Keratinocyte (primary cell): ENCODE results near the gene MPPED1. TPM values are rescaled to one million over a fixed set of nuclear protein-coding genes. Genes with fewer than 3 reads are reported as not detected.

Source experiments
- DNase-seq: peaks from one replicate; pipeline ENCODE4 v3.0.0-alpha.2; 2011; ENCODE audit warnings: low read depth, missing footprints, low spot score
- FAIRE-seq: peaks from 2 replicates; lab custom pipeline; 2011; peaks lifted over from hg19 to GRCh38; lab: Jason Lieb, UNC
- H2AFZ ChIP-seq: 2 replicates; pipeline ENCODE4 v1.6.0; 2012; ENCODE audit warnings: low read length, control low read depth, inconsistent platforms; ENCODE audit not compliant: control insufficient read depth
- H3K27ac ChIP-seq: 2 replicates; pipeline ENCODE4 v1.5.1; 2011; ENCODE audit warnings: low read length; ENCODE audit not compliant: control insufficient read depth, insufficient read depth
- H3K27me3 ChIP-seq: 3 replicates; pipeline ENCODE4 v1.6.0; 2011; ENCODE audit warnings: low read length; ENCODE audit not compliant: control insufficient read depth, insufficient read depth; ENCODE audit errors: extremely low read depth
- H3K36me3 ChIP-seq, 2 experiments: 2 replicates in 1 of 2; 3 replicates in 1 of 2; pipeline ENCODE4 v1.5.1; 2011; ENCODE audit warnings: low read length in 2 of 2, mild to moderate bottlenecking in 1 of 2; ENCODE audit not compliant: control insufficient read depth in 2 of 2, insufficient read depth in 2 of 2; ENCODE audit errors: extremely low read depth in 1 of 2
- H3K4me1 ChIP-seq: 3 replicates; pipeline ENCODE4 v1.5.1; 2011; ENCODE audit warnings: low read length; ENCODE audit not compliant: control insufficient read depth, insufficient read depth; ENCODE audit errors: extremely low read depth
- H3K4me2 ChIP-seq: 3 replicates; pipeline ENCODE4 v1.6.0; 2011; ENCODE audit warnings: low read depth, low read length; ENCODE audit not compliant: control insufficient read depth, insufficient read depth; ENCODE audit errors: extremely low read depth
- H3K4me3 ChIP-seq, 3 experiments: fragments of 200-600 bp in 1 of 3; sonication (generic) in 1 of 3; 2 replicates in 2 of 3; 3 replicates in 1 of 3; pipeline ENCODE4 v1.5.1; 2011 to 2016; ENCODE audit warnings: low read length in 3 of 3, mild to moderate bottlenecking in 3 of 3, control low read depth in 2 of 3, inconsistent platforms in 1 of 3, low read depth in 1 of 3, mixed read lengths in 1 of 3, mixed run types in 1 of 3, moderate library complexity in 1 of 3; ENCODE audit not compliant: control insufficient read depth in 2 of 3, insufficient read depth in 2 of 3; ENCODE audit errors: extremely low read depth in 1 of 3
- H3K79me2 ChIP-seq: 2 replicates; pipeline ENCODE4 v1.6.0; 2012; ENCODE audit warnings: low read length; ENCODE audit not compliant: control insufficient read depth, insufficient read depth
- H3K9ac ChIP-seq: 3 replicates; pipeline ENCODE4 v1.6.0; 2011; ENCODE audit warnings: low read length; ENCODE audit not compliant: control insufficient read depth, insufficient read depth; ENCODE audit errors: extremely low read depth
- H3K9me1 ChIP-seq: 3 replicates; pipeline ENCODE4 v1.6.0; 2011; ENCODE audit warnings: low read length; ENCODE audit not compliant: control insufficient read depth, insufficient read depth; ENCODE audit errors: extremely low read depth
- H3K9me3 ChIP-seq: 2 replicates; pipeline ENCODE4 v1.5.1; 2012; ENCODE audit warnings: low read depth, low read length; ENCODE audit not compliant: control insufficient read depth
- H4K20me1 ChIP-seq: 3 replicates; pipeline ENCODE4 v1.6.0; 2011; ENCODE audit warnings: low read length; ENCODE audit not compliant: control insufficient read depth, insufficient read depth; ENCODE audit errors: extremely low read depth
- CTCF ChIP-seq, 3 experiments: IDR thresholded peaks in 1 of 3; conservative IDR thresholded peaks in 1 of 3; optimal IDR thresholded peaks in 1 of 3; 2 replicates in 2 of 3; 3 replicates in 1 of 3; pipeline versions ENCODE3 to v1.5.1; 2011; ENCODE audit warnings: low read length in 3 of 3, mild to moderate bottlenecking in 3 of 3, moderate library complexity in 2 of 3, control low read depth in 1 of 3, inconsistent platforms in 1 of 3; ENCODE audit not compliant: insufficient read depth in 2 of 3; ENCODE audit errors: extremely low read depth in 1 of 3
- EZH2 ChIP-seq: IDR thresholded peaks from one replicate; pipeline ENCODE4 v1.6.1; 2012; ENCODE audit warnings: inconsistent platforms, mild to moderate bottlenecking, low read length, moderate library complexity
- dilution Hi-C: fragments of 300-500 bp; cut with MboI; formaldehyde crosslinking; loops from one replicate; pipeline ENCODE4 v1.7.0; 2020; ENCODE audit warnings: low sequenced_read_pairs; ENCODE audit not compliant: extremely low pct_ligation_motif_present
- polyA plus RNA-seq, 5 experiments: library from polyadenylated mRNA; depleted of rRNA in 3 of 5; stranded (reverse) in 3 of 5; stranded (forward) in 1 of 5; unstranded in 1 of 5; fragments of >200 nt; gene quantifications; 1 replicate in 1 of 5; 2 replicates in 3 of 5; 3 replicates in 1 of 5; pipeline versions ENCODE4 v1.2.1 to v1.2.3, GENCODE V29; 2011 to 2012; ENCODE audit warnings: missing spikeins in 2 of 5, low read depth in 1 of 5, low replicate concordance in 1 of 5

The MPPED1 gene
- polyA plus RNA-seq, 1 donor (not counting 4 experiments of a cell fraction or from before 2014, with no cell fraction given): not detected

DNA sequence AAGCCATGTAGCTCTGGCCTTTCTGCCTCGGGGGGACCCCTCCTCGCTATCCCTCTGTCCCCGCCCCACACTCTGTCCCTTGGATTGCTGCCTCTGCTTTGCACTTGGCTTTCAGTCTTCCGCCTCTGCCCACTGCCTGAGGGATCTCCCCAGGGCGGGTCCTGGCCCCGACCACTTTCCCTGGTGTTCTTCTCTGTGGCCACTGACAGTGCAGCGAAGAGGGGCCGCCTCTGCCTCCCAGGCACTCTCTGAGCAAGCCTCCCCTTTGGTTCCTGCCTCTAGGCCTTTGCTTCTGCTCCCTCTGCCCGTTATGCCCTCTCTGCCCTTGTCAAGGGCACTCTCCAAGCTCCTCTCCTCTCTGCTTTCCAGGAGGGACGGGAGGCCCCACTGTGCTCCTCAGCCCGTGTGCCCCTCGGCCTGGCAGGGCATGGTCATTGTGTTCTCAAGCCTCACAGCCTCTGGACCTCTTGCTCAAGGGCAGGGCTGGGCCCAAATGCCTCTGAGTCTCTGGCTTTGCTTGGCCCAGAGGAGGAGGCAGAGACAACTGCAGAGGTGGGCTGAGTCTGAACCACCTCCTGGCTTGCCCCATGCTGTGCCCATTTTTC, 5.5 kb upstream of the MPPED1 start:
- Histone ChIP-seq H3K4me3 (no peak overlapping the region), H3K79me2 (no peaks in the 10 kb centered on the region), H3K27me3 (peaks cover 79% of the 10 kb centered on the region), H4K20me1 (peaks cover 7% of the 10 kb centered on the region), H3K4me1 (peaks cover 10% of the 10 kb centered on the region), H3K9me1 (no peaks in the 10 kb centered on the region), H2AFZ (no peak overlapping the region), H3K27ac (no peak overlapping the region), H3K4me2 (no peak overlapping the region), H3K36me3 (no peaks in the 10 kb centered on the region), H3K9me3 (peaks cover 5% of the 10 kb centered on the region), H3K9ac (no peak overlapping the region)
- no peak for FAIRE-seq
- dilution Hi-C loops: no loop called here
- TF ChIP-seq CTCF (optimal IDR thresholded peaks at IDR 0.05 in 1 of 3, IDR thresholded peaks at IDR 0.05 in 1 of 3, conservative IDR thresholded peaks at IDR 0.05 in 1 of 3; ENCODE audit: extremely low read depth in 1 of 3, insufficient read depth in 2 of 3, low read length in 3 of 3) (no peak), EZH2 (no peak)
- DNase-seq: no peak

DNA sequence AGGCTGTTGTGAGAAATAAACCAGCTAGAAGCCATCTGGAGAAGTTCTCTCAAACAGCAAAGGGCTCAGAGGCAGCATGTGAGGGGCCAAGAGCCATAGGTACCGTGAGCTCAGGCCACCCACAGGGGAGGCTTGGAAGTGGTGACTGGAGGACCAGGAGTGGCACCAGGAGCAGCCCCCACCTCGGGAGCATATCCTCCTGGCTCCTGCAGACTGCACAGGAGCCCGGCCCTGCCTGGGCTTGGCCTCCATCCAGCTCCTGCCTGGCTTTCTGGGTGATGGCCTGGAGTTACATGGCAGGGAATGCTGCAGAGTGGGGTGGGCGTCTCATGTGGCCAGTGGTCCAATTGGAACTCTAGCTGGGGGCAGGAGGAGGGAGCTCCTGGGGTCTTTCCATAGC, 4.2 kb upstream of the MPPED1 start:
- Histone ChIP-seq H3K79me2 (no peaks in the 10 kb centered on the region), H3K27me3 (peaks cover 73% of the 10 kb centered on the region), H3K9me3 (no peaks in the 10 kb centered on the region), H3K4me2 (no peak overlapping the region), H3K9me1 (peaks cover 2% of the 10 kb centered on the region), H2AFZ (no peak overlapping the region), H3K36me3 (no peaks in the 10 kb centered on the region), H3K4me3 (no peak overlapping the region), H3K4me1 (peaks cover 10% of the 10 kb centered on the region), H4K20me1 (peaks cover 7% of the 10 kb centered on the region), H3K9ac (no peak overlapping the region), H3K27ac (no peak overlapping the region)
- FAIRE-seq: no peak
- dilution Hi-C loops: no loop called here
- no peak for DNase-seq
- no peak for TF ChIP-seq CTCF (optimal IDR thresholded peaks at IDR 0.05 in 1 of 3, IDR thresholded peaks at IDR 0.05 in 1 of 3, conservative IDR thresholded peaks at IDR 0.05 in 1 of 3; ENCODE audit: extremely low read depth in 1 of 3, insufficient read depth in 2 of 3, low read length in 3 of 3)
- TF ChIP-seq EZH2: no peak
